ENCODE results near the gene TP53TG5. TPM values are rescaled to one million over a fixed set of nuclear protein-coding genes. Genes with fewer than 3 reads are reported as not detected.

The TP53TG5 gene
- total RNA-seq, 3 donors from 2014 or later, result 1.3 TPM; not detected in 2

GRCh38 chr20:45409521-45410272 is 31.6 kb upstream of the TP53TG5 start:
- no peak for DNase-seq (ENCODE audit: low spot score in 2 of 2)
- TF ChIP-seq POLR2A (IDR thresholded peaks at IDR 0.05) (no peak), CTCF (IDR thresholded peaks at IDR 0.05) (no peak), POLR2AphosphoS5 (IDR thresholded peaks at IDR 0.05) (no peak)
- Histone ChIP-seq H3K36me3 (no peaks in the 10 kb centered on the region), H3K4me1 (no peaks in the 10 kb centered on the region), H3K27ac (no peak overlapping the region), H3K9me3 (no peaks in the 10 kb centered on the region), H3K4me3 (no peak overlapping the region), H3K27me3 (no peaks in the 10 kb centered on the region)
- intact Hi-C loops (cut with DNase I; ENCODE audit: low total_unique reads), result no loop called here

GRCh38 chr20:45408646-45409213 is 30.6 kb upstream of the TP53TG5 start:
- no peak for DNase-seq (ENCODE audit: low spot score in 2 of 2)
- Histone ChIP-seq H3K4me1 (no peaks in the 10 kb centered on the region), H3K27me3 (no peaks in the 10 kb centered on the region), H3K9me3 (no peaks in the 10 kb centered on the region), H3K36me3 (no peaks in the 10 kb centered on the region), H3K27ac (peak overlapping the region in 1 of 2 donors; percentile 93), H3K4me3 (peak overlapping the region in 1 of 3 donors; percentile 90)
- TF ChIP-seq POLR2AphosphoS5 (IDR thresholded peaks at IDR 0.05) (no peak), CTCF (IDR thresholded peaks at IDR 0.05) (no peak), POLR2A (IDR thresholded peaks at IDR 0.05) (no peak)
- intact Hi-C loops (cut with DNase I; ENCODE audit: low total_unique reads), result no loop called here

GRCh38 chr20:45407783-45408645 is 29.9 kb upstream of the TP53TG5 start, which contains the start of gene DBNDD2:
Gene DBNDD2 (plus strand): TSS chr20:45408289. CDS start chr20:45408468, 179 bp downstream.
- intact Hi-C loops (cut with DNase I; ENCODE audit: low total_unique reads), result no loop called here
- Histone ChIP-seq H3K4me3 (peak within 1 kb of the TSS; percentile 62 to 90 (median 88)), H3K4me1 (no peaks in the 10 kb centered on the region), H3K9me3 (no peaks in the 10 kb centered on the region), H3K27ac (peak within 1 kb of the TSS; percentile 93), H3K27me3 (no peaks in the 10 kb centered on the region), H3K36me3 (no peaks in the 10 kb centered on the region)
- no peak for TF ChIP-seq POLR2A (IDR thresholded peaks at IDR 0.05)
- no peak for TF ChIP-seq CTCF (IDR thresholded peaks at IDR 0.05)
- TF ChIP-seq POLR2AphosphoS5 (IDR thresholded peaks at IDR 0.05), result no peak
- DNase-seq (ENCODE audit: low spot score in 2 of 2), result no peak

- no peaks in the 10 kb centered on the region for H3K9me3 ChIP-seq
- intact Hi-C loops (cut with DNase I; ENCODE audit: low total_unique reads), result no loop called here
- no peak for DNase-seq (ENCODE audit: low spot score in 2 of 2)
- no peaks in the 10 kb centered on the region for H3K4me1 ChIP-seq
- H3K27ac ChIP-seq, result peak overlapping the region; percentile 93
- TF ChIP-seq POLR2AphosphoS5 (IDR thresholded peaks at IDR 0.05), result peak; percentile 47 to 70 (median 64)
- TF ChIP-seq POLR2A (IDR thresholded peaks at IDR 0.05), result peak; percentile 16
- TF ChIP-seq CTCF (IDR thresholded peaks at IDR 0.05), result no peak
- H3K36me3 ChIP-seq, result no peaks in the 10 kb centered on the region
- peak overlapping the region; percentile 62 to 90 (median 88) for H3K4me3 ChIP-seq
- H3K27me3 ChIP-seq, result no peaks in the 10 kb centered on the region
These were observed 29.1 kb upstream of the TP53TG5 start for GRCh38 chr20:45407067-45407745.

All from breast epithelium (tissue), 4 donors.